ENCODE data around the gene OTUD5. TPM values are rescaled to one million over a fixed set of nuclear protein-coding genes. Genes with fewer than 3 reads are reported as not detected.

Gene OTUD5
- total and polyA plus RNA-seq, 8 donors = 38.1 to 60.4 (median 58.2) TPM

DNA sequence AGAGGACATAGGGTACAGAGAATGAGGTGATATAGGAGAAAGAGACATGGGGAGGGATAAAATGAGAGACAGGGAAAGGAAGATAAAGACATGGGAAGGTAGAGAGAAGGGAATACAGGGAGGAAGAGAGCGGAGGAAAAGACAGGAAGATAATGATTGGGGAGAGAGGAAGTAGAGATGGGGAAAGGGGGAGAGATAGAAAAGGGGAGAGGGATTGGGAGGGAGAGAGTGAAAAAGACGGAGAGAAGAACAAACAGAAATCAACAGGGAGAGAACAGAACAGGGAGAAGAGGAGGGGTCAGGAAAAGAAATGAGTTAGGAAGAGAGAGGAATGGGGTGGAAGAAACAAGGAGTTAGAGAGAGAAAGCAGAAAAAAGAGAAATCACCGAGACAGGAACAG, 40.0 kb upstream of the OTUD5 start:
- no peak overlapping the region for H3K4me3 ChIP-seq
- ATAC-seq = no peak
- no peak for TF ChIP-seq CTCF (IDR thresholded peaks at IDR 0.05)
- H3K27me3 ChIP-seq = no peaks in the 10 kb centered on the region
- H3K9me3 ChIP-seq = no peaks in the 10 kb centered on the region
- intact Hi-C loops (cut with DNase I) = no loop called here
- no peak overlapping the region for H3K27ac ChIP-seq
- H3K4me1 ChIP-seq = peaks cover 0 to 5% of the 10 kb centered on the region in 2 donors
- peaks cover 0 to 50% of the 10 kb centered on the region in 2 donors for H3K36me3 ChIP-seq
- no peak for DNase-seq

DNA sequence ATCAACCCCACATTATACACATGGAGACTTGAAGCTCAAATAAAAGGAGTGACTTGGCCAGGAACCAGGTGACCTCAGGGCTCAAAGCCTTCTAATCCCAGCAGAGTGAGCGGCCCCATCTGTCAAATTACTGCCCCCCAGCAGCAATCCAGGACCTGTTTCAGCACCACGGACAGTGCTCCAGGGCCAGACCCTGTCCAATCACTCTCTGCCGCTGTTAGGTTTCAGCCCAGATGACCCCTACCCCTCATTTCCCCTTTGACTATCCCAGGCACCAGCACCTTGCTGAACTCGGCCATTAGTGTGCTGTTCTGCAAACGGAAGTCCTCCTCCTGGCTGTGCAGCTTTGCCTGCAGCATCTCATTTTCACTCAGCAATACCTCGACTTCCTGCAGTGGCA, 39.6 kb upstream of the OTUD5 start:
- intact Hi-C loops (cut with DNase I) = no loop called here
- no peak for DNase-seq
- Histone ChIP-seq H3K27ac (no peak overlapping the region), H3K9me3 (no peaks in the 10 kb centered on the region), H3K4me3 (no peak overlapping the region), H3K4me1 (peaks cover 0 to 5% of the 10 kb centered on the region in 2 donors), H3K27me3 (no peaks in the 10 kb centered on the region), H3K36me3 (peaks cover 0 to 55% of the 10 kb centered on the region in 2 donors)
- ATAC-seq = no peak
- no peak for TF ChIP-seq CTCF (IDR thresholded peaks at IDR 0.05)

DNA sequence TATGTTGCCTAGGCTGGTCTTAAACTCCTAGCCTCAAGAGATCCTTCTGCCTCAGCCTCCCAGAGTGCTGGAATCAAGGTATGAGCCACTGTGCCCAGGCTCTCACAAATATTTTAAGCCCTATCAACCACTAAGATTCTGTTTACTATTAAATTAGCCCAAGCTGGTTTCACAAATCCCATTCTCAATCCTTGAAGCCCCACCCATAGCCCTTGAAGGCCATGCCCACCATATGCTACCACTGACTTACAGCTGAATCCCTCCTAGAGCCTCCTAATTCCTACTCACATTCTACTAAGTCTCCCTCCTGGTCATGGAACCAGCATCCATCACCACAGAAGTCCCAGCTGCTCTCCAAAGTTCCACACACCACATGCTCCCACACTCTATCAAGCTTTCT, 34.9 kb upstream of the OTUD5 start:
- H3K27ac ChIP-seq = no peak overlapping the region

DNA sequence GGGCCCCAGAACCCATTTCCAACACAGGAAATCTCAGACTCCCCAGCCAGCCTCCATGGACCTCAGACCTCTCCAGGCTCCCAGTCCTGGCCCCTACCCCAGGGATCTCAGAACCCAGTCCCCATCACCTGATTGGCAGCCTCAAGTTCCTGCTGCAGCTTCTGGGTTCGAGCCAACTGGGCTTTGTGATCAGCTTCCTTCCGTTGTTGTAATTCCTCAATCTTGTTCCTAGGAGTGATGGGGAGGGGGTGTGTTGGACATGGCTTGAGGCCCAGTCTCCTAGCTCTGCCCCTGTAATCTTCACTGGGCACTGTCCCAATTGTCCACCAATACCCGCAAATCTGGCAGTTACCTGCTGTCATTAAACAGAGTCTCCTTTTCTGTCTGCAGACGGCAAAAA, 32.1 kb upstream of the OTUD5 start:
- DNase-seq (peak in 2 of 4 donors; percentile 10 to 17), ATAC-seq (no peak)
- no peak for TF ChIP-seq CTCF (IDR thresholded peaks at IDR 0.05)
- no peaks in the 10 kb centered on the region for H3K9me3 ChIP-seq
- H3K36me3 ChIP-seq = peaks cover 0 to 77% of the 10 kb centered on the region in 2 donors
- H3K27me3 ChIP-seq = no peaks in the 10 kb centered on the region
- H3K27ac ChIP-seq = no peak overlapping the region
- no peaks in the 10 kb centered on the region for H3K4me1 ChIP-seq
- no peak overlapping the region for H3K4me3 ChIP-seq
- intact Hi-C loops (cut with DNase I) = no loop called here

More for the DNA sequence above, 34.9 kb upstream of the OTUD5 start:
- Histone ChIP-seq H3K9me3 (no peaks in the 10 kb centered on the region), H3K4me3 (no peak overlapping the region), H3K36me3 (peaks cover 0 to 81% of the 10 kb centered on the region in 2 donors), H3K4me1 (no peaks in the 10 kb centered on the region), H3K27me3 (no peaks in the 10 kb centered on the region)
- no peak for ATAC-seq
- no peak for DNase-seq
- TF ChIP-seq CTCF (IDR thresholded peaks at IDR 0.05) = no peak
- intact Hi-C loops (cut with DNase I) = no loop called here

DNA sequence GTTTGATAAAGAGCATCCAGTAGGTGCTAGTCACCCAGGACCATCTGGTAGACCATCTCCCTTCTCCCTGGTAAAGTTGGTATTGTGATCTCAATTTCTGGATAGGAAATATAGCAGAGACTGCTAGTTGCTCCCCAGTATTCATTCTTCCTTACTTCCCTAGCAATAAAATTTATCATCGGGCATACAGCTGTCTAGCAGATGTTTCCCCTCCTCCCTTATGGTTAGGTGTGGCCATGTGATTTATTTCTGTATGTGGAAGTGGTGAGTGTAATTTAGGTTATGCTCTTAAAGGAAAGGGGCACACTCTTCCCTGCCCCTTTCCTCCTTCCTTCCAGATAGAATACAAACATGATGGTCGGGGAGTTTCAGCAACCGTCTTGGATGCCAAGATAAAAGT, 26.5 kb upstream of the OTUD5 start:
- Histone ChIP-seq H3K4me1 (no peaks in the 10 kb centered on the region), H3K4me3 (no peak overlapping the region), H3K36me3 (peaks cover 0 to 82% of the 10 kb centered on the region in 2 donors), H3K27me3 (no peaks in the 10 kb centered on the region), H3K27ac (no peak overlapping the region), H3K9me3 (no peaks in the 10 kb centered on the region)
- ATAC-seq = no peak
- intact Hi-C loops (cut with DNase I) = no loop called here
- TF ChIP-seq CTCF (IDR thresholded peaks at IDR 0.05) = no peak
- DNase-seq = no peak
